HG03342 (cell line): ENCODE data around the gene PLA2G4E.

Experiments used
- ATAC-seq: cut with Tn5 transposase; IDR thresholded peaks from one replicate; pipeline ENCODE4 v1.9.1; 2021; ENCODE audit warnings: mild to moderate bottlenecking, moderate library complexity; ENCODE audit not compliant: unreplicated experiment

The PLA2G4E gene

DNA sequence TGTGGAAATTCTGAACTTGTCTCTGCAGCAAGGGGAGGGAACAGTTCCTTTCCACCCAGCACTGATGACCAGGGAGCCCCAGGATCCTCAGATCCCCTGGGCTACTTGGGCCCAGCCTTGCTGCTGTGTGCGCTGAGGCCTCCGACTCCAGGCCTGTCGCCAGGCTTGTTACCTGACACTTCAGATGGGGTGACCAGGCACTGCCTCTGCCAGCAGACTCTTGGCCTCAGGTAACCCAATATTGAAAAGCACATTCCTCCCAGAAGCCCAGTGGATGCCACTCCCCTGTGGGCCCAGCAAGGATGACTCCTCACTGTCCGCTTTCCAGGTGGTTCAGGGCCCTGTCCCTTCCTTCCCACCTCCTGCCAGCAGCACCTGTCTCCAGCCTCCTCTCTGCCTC, 3.5 kb upstream of the PLA2G4E start:
- ATAC-seq, result no peak

DNA sequence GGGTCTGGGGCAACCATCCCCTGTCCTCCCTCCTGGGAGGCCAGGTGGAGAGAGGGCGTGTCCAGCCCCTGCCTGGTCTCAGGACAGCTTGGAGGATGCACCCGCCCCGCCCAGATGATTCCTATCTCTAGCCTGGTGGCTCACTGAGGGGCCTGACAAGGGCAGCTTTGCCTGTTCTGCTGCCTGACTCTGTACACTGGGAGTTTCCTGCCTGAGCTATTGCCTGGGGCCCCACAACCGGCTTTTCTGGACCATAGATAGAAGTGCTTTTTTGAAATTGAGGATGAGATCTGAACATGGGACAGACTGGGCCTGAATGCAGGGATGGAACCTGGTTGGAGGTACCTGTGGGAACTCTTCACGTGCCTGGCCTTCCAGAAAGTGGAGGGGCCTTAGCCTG, 751 bp upstream of the PLA2G4E start:
- no peak for ATAC-seq

GRCh38 chr15:42018306-42019224, 2.3 kb downstream of the PLA2G4E start:
- ATAC-seq, result no peak

- ATAC-seq, result no peak
These were observed 3.9 kb downstream of the PLA2G4E start for GRCh38 chr15:42016971-42017370.

GRCh38 chr15:42014406-42014805, 6.4 kb downstream of the PLA2G4E start:
- ATAC-seq, result no peak

- no peak for ATAC-seq
These were observed 7.8 kb downstream of the PLA2G4E start for GRCh38 chr15:42012928-42013482.

- ATAC-seq, result no peak
These were observed 8.6 kb downstream of the PLA2G4E start for GRCh38 chr15:42012241-42012640.

GRCh38 chr15:42011074-42011473, 9.8 kb downstream of the PLA2G4E start:
- peak; percentile 4 for ATAC-seq

GRCh38 chr15:42010434-42010833, 10.4 kb downstream of the PLA2G4E start:
- peak; percentile 74 for ATAC-seq

DNA sequence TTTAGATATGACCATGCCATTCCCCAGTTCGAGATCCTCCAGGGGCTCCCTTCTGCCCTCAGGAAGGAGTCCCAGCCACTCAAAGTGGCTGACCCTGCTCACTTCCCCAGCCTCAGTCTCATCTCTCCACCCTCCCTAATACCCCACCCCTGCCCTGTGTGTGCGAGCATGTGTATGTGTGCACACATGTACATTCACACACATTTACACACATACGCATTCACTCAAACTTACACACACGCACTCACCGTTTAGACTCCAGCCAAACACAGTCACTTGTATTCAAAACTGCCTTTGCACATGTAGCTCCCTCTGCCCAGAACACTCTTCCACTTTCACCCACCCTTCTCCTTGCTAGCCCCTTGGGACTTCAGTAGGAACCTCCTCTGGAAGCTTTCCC, 11.4 kb downstream of the PLA2G4E start:
- no peak for ATAC-seq

GRCh38 chr15:42009022-42009421, 11.8 kb downstream of the PLA2G4E start:
- ATAC-seq, result no peak

DNA sequence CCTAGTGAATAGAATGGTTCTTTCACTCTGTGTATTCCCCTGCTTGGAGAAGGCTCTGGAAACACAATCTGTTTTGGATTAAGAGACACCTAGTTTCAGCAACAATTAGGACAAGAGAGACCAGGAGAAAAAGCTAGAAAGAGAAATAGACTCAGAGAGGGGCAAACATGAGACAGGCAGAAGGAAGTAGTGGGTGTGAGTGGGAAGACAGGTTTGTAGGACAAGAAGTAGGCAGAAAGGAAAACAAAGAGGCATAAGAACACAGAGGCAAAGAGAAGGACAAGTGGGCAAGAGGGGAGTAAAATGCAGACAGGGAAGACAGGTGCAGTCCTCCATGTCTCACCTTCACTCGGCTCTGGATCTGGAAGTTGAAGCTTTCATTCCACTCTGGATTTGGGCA, 13.5 kb downstream of the PLA2G4E start:
- no peak for ATAC-seq

DNA sequence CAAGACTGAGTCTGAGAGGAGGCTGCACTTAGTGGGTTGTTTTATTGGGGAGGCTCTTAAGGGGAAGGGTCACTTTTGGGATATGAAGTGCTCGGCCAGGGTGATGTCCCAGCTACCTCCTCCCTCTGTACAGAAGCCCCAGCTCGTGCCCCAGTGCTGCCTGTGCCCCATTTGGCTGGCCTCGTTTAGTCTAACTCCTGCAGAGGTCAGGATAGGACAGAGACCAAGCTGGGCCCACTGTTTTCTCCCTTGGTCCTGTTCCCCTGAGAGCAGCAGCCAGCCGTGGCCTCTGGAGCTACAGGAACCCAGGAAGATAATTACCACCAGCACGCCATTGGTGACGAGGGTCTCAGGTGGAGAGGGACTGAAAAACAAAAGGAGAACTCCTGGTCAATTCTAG, 18.5 kb downstream of the PLA2G4E start:
- ATAC-seq, result no peak

GRCh38 chr15:42001236-42001635, 19.6 kb downstream of the PLA2G4E start:
- no peak for ATAC-seq

DNA sequence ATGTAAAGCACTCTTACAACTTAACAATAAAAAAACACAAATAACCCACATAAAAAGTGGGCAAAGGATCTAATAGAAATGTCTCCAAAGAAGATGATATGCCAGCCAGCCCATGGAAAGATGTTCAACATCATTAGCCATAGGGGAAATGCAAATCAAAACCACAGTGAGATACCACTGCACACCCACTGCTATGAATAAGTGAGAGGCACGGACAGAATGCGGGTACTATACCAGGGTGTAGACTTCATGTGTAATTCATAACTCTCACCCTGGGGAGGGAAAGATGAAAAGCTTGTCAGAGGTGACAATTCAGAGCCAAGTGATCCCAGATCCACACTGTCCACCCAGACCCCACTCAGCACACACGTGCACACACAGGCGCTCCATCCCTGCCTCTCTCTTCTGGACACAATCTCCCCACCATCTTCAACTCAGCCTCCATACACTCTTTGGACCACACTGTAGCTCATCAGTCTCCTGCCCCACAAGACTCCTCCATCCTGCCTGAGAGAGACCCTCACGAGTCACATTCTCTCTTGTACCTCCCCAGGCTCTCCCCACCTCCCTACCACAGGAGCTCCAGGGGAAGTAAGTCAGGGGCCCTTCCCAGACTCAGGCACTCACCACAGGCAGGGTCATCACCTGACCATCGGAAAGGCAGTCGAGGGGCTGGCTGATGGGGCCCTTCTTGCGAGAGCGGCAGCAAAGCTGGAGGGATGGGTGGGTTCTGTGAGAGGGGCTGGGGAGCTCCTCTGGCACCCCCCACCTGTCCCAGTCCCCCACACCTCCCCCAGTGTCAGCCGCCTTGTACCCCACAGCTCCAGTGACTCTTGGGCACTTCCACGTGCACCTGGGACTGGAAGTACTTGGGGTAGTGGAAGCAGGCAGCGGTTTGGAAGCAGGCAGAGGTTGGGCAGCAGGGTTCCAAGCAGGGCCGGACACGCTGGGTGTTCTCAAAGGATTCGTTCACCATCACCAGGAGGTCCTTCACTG, 21.3 kb downstream of the PLA2G4E start:
- no peak for ATAC-seq

GRCh38 chr15:41997845-41998244, 23.0 kb downstream of the PLA2G4E start:
- no peak for ATAC-seq

GRCh38 chr15:41996921-41997592, 23.8 kb downstream of the PLA2G4E start:
- ATAC-seq, result no peak

GRCh38 chr15:41996376-41996775, 24.5 kb downstream of the PLA2G4E start:
- ATAC-seq, result no peak

DNA sequence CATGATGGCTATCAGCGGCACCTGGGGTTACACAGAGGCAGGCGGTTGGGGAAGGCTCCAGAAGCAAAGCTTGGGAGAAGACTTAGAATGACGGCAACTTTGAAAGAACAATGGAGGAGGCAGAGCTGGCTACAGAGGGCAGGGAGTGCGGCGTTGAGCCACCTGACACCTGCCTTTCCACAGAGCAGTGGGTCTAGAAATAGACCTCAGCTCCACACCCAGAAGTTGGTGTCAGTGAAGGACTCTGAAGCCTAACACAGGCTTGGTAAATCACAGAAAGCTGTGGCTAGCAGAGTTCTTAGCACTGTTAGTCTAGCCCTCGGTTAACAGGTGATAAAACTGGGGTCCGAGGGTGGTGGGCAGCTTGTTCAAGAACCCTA, 25.4 kb downstream of the PLA2G4E start:
- no peak for ATAC-seq

DNA sequence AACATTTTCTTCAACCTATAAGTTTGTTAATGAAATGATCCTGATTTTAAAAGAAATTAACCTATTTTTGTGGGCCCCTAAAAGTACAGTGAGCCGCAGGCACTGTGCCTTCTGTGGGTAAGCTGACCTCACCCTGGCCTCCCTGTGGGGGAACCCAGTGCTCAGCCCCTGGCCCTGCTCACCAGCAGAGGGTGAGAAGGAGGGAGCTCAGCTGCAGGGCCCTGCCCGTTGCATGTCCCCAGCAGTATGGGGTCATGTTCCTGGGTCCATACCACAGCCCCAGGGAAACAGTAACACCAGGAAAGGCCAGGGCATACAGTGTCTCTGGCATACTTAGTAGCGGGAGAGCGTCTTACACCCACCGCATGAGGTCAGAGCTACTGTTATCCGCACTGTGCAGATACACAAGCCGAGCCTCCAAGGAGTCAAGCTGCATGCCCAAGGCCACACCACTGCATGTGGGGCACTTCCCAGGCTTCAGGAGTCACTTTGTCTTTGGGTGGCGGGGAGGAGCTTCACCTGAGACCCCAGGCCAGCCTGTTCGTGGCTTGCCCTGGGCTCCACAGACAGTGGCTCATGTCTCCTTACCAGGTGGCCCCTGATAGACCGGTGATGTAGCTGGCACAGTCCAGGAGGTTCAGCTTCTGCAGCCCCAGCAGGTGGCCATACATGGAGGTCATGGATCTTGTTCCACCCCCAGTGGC, 25.9 kb downstream of the PLA2G4E start:
- no peak for ATAC-seq
